Measurements from ENCODE around the gene PTAR1.

The PTAR1 gene

GRCh38 chr9:69750085-69750484 is 9.7 kb downstream of the PTAR1 start:
- DNase-seq, result no peak

- DNase-seq, result no peak
These were observed 11.5 kb downstream of the PTAR1 start for GRCh38 chr9:69748304-69748703.

- no peak for DNase-seq
These were observed 12.8 kb downstream of the PTAR1 start for GRCh38 chr9:69746859-69747560.

GRCh38 chr9:69745716-69746437 is 13.9 kb downstream of the PTAR1 start:
- no peak for DNase-seq

GRCh38 chr9:69744688-69745380 is 15.0 kb downstream of the PTAR1 start:
- no peak for DNase-seq

- no peak for DNase-seq
These were observed 15.9 kb downstream of the PTAR1 start for GRCh38 chr9:69743930-69744329.

GRCh38 chr9:69740872-69741505 is 18.8 kb downstream of the PTAR1 start:
- DNase-seq, result no peak

- DNase-seq, result no peak
These were observed 28.5 kb downstream of the PTAR1 start for GRCh38 chr9:69731348-69731747.

GRCh38 chr9:69719983-69720382 is 39.8 kb downstream of the PTAR1 start:
- DNase-seq, result no peak

GRCh38 chr9:69719367-69719766 is 40.4 kb downstream of the PTAR1 start:
- DNase-seq, result no peak

GRCh38 chr9:69718218-69718617 is 41.6 kb downstream of the PTAR1 start:
- no peak for DNase-seq

GRCh38 chr9:69715825-69716224 is 44.0 kb downstream of the PTAR1 start:
- no peak for DNase-seq

- no peak for DNase-seq
These were observed 44.7 kb downstream of the PTAR1 start for GRCh38 chr9:69715096-69715495.

- no peak for DNase-seq
These were observed 62.3 kb downstream of the PTAR1 start for GRCh38 chr9:69697475-69697874.

GRCh38 chr9:69696802-69697201 is 63.0 kb downstream of the PTAR1 start:
- DNase-seq, result no peak

GRCh38 chr9:69689991-69690538 is 69.7 kb downstream of the PTAR1 start:
- DNase-seq, result peak; percentile 72

- DNase-seq, result no peak
These were observed 75.9 kb downstream of the PTAR1 start for GRCh38 chr9:69683927-69684326.

- DNase-seq, result no peak
These were observed 80.8 kb downstream of the PTAR1 start for GRCh38 chr9:69678843-69679538.

GRCh38 chr9:69677931-69678330 is 81.9 kb downstream of the PTAR1 start:
- no peak for DNase-seq

GRCh38 chr9:69675563-69675962 is 84.2 kb downstream of the PTAR1 start:
- DNase-seq, result no peak

- DNase-seq, result no peak
These were observed 84.9 kb downstream of the PTAR1 start for GRCh38 chr9:69674716-69675438.

Data from NCI-H2171 (cell line).